Activated T-cell treated with anti-CD3 and anti-CD28 coated beads for 1 hour (primary cell): Measurements from ENCODE around the gene ORC6.

Source experiments
- DNase-seq: peaks from one replicate; pipeline ENCODE4 v3.0.0-alpha.2; 2020; ENCODE audit warnings: low read depth

The ORC6 gene

DNA sequence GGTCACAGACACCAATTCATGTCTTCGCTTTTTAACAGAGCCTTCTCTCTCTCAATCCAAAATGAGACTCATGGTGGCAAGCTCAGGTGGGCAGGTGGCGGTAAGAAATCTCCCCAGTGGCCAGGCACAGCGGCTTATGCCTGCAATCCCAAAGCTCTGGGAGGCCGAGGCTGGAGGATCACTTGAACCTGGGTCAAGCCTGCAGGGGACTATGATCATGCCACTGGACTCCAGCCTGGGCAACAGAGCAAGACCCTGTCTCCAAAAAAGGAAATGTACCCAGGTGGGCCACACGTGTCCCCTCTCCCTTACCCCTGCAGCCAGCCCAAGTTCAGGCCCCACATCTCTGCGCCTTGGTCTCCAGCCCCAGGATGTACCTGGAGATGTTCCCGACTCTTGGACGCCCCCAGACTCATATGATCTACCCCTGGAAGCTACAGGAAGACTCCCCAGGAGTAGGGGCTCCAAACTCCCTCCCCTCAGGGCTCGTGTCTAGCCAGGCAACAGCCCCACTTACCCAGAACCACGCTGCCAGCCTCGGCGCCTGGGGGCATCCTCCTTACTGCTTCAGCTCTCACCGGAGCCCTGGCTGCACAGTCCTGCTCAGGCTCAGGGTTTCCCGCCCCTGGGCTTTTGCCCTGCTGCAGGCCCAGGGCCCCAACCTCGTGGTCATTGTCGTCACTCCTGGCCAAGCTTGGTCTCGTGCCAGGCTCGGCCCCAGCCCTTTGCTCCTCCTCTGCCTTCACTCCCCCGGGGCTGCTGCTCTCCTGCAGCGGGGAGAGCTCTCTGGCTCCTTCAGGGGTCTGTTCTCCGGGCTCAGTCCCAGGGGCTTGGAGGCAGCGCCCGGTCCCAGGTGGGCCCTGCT lies 42.5 kb downstream of the ORC6 start:
- DNase-seq, result no peak

GRCh38 chr16:46732561-46732960 lies 43.1 kb downstream of the ORC6 start:
- DNase-seq, result no peak

- DNase-seq, result no peak
Measured at GRCh38 chr16:46733319-46733830, 43.9 kb downstream of the ORC6 start.

GRCh38 chr16:46736695-46737094 lies 47.2 kb downstream of the ORC6 start:
- DNase-seq, result no peak

DNA sequence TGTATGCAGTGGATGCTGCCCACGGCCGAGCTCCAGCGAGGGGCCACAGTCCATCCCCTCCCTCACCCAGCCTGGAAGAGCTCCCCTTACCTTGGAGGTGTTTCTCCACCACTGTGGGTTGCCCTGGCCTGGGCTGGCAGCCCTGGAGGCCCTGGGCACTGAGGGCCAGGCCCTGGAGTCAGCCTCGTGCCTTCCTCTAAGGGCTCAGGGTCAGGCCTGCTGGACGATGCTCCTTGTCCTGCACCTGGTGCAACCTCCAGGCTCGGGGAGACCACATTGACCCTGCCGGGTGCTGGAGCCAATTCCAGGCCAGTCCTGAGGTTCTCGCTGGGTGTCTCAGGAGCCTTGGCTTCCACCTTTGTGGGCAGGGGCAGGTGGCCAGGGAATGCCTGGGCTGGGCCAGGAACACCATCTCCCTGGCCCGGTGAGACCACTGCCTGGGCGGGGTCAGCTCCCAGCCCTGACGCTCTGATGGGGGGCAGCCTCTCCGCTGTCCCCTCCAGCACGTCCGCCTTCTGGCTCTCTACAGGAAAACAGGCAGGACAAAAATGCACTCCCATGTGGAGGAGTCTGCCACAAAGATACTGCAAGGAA lies 48.3 kb downstream of the ORC6 start:
- DNase-seq, result no peak

DNA sequence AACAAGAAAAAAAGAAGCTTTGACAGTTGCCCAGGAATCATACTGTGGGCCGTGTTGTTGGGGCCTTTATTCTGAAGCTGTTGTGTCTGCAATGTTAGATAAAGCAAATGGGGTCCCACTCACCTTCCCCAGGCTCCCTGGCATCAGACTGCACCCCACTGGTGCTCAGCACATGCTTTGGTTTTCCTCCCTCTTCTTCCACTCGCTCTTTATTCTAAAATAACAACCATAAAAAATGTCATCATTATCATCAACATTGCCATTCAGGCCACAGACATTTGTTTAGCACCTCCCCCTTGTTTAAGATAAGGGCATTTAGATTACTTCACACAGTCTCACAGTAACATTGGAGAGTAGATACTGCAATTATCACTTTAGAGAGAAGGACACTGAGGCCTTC lies 50.5 kb downstream of the ORC6 start:
- no peak for DNase-seq

- no peak for DNase-seq
Measured at GRCh38 chr16:46743232-46743719, 53.8 kb downstream of the ORC6 start.

DNA sequence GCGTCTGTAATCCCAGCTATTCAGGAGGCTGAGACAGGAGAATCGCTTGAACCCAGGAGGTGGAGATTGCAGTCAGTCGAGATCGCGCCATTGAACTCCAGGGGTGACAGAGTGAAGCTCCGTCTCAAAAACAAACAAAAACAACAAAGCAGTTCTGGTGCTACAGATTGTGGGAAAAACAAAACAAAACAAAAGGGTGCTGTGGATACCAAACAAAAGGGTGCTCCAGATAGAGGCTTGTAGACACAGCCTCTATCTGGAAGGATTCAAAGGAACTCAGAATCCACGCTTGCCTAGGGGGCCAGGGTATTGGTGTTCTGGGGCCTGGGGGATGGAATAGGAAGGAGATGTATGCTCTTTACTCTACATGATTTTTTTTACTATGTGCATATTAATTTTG lies 56.2 kb downstream of the ORC6 start:
- no peak for DNase-seq

- DNase-seq, result no peak
Measured at GRCh38 chr16:46746821-46747776, 57.6 kb downstream of the ORC6 start.
